Measurements from ENCODE around the gene EHMT2. TPM values are rescaled to one million over a fixed set of nuclear protein-coding genes. Genes with fewer than 3 reads are reported as not detected.
"Not testable (repeated sequence)": the region's sequence is repeated elsewhere in the genome, so short reads cannot be mapped to it uniquely, and the experiment has no call there.

EHMT2 gene
- total RNA-seq, 1 donor from 2014 or later: 53.4 TPM

DNA sequence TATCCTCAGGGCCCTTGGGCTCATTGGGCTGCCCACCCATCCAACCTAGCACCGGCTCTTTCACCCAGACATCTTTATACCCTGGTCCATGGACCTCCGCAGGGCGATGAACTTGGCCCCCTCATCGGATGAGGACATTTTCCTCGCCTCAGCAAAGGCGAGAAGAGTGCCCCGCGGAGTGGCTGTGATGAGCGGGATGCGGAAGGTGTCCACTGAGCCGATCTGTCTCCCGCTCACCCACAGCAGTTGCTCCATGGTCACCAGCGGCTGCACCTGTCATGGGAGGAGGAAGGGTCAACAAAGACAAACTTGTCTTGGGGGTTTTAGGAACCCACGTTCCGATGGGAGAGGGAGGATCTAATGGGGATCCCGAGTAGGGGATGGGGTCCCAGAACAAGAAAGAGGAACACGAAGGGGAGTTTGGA is 35.6 kb downstream of the EHMT2 start:
- Mint-ChIP-seq H3K4me3 (ENCODE audit: unreplicated experiment) (peak overlapping the region; percentile 95), H3K36me3 (ENCODE audit: low read depth, unreplicated experiment) (peaks cover 6% of the 10 kb centered on the region), H3K9me3 (ENCODE audit: unreplicated experiment) (no peaks in the 10 kb centered on the region), H3K27ac (ENCODE audit: unreplicated experiment) (peak overlapping the region; percentile 64), H3K27me3 (ENCODE audit: unreplicated experiment) (peaks cover 14% of the 10 kb centered on the region), H3K4me1 (ENCODE audit: unreplicated experiment) (peaks cover 3% of the 10 kb centered on the region)
- DNase-seq (ENCODE audit: low spot score): no peak
- TF ChIP-seq, protein P1, sequence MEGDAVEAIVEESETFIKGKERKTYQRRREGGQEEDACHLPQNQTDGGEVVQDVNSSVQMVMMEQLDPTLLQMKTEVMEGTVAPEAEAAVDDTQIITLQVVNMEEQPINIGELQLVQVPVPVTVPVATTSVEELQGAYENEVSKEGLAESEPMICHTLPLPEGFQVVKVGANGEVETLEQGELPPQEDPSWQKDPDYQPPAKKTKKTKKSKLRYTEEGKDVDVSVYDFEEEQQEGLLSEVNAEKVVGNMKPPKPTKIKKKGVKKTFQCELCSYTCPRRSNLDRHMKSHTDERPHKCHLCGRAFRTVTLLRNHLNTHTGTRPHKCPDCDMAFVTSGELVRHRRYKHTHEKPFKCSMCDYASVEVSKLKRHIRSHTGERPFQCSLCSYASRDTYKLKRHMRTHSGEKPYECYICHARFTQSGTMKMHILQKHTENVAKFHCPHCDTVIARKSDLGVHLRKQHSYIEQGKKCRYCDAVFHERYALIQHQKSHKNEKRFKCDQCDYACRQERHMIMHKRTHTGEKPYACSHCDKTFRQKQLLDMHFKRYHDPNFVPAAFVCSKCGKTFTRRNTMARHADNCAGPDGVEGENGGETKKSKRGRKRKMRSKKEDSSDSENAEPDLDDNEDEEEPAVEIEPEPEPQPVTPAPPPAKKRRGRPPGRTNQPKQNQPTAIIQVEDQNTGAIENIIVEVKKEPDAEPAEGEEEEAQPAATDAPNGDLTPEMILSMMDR (IDR thresholded peaks at IDR 0.05; ENCODE audit: unreplicated experiment): no peak

DNA sequence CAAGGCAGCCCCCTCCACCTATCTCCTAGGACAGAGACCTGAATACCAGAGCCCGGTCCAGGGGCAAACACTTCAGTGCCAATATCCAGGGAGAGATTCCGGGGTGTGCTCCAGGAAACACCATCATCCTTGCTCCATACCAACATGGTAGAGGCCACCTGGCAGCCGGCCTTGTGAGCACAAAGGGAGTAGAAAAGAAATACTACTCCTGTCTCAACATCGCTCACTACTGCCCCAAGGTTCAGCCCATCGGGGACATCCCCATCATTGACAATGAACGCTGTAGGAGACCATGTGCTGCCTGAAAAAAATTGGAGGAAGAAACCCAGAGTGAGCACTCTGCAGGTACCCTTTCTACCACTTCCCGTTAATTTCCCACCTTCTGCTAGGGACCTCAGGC is 36.3 kb downstream of the EHMT2 start:
- no peak for DNase-seq (ENCODE audit: low spot score)
- Mint-ChIP-seq H3K36me3 (ENCODE audit: low read depth, unreplicated experiment) (peaks cover 6% of the 10 kb centered on the region), H3K27ac (ENCODE audit: unreplicated experiment) (peak overlapping the region; percentile 24), H3K27me3 (ENCODE audit: unreplicated experiment) (peaks cover 14% of the 10 kb centered on the region), H3K4me3 (ENCODE audit: unreplicated experiment) (peak overlapping the region; percentile 95), H3K9me3 (ENCODE audit: unreplicated experiment) (no peaks in the 10 kb centered on the region), H3K4me1 (ENCODE audit: unreplicated experiment) (peaks cover 3% of the 10 kb centered on the region)
- TF ChIP-seq, protein P1 (IDR thresholded peaks at IDR 0.05; ENCODE audit: unreplicated experiment): no peak

DNA sequence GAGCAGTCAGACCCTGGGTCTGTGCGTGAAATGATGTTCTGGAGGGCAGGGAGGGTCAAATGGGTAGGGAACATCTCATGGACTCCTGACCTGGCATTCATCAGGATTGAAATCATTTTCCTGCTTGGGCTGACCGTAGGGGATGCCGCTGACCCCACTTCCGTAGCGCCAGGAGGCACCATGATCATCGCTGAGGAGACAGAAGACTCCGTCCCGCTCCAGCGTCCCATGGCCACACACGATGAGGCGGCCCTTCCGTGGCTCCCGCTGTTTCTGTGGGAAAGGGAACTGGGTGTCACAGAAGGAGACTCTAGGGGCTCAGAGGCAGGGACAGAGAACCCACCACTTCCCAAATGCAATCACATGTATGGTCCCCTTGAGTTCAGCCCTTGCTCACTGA is 37.1 kb downstream of the EHMT2 start:
- Mint-ChIP-seq H3K4me1 (ENCODE audit: unreplicated experiment) (peaks cover 3% of the 10 kb centered on the region), H3K4me3 (ENCODE audit: unreplicated experiment) (no peak overlapping the region), H3K9me3 (ENCODE audit: unreplicated experiment) (no peaks in the 10 kb centered on the region), H3K36me3 (ENCODE audit: low read depth, unreplicated experiment) (peaks cover 6% of the 10 kb centered on the region), H3K27me3 (ENCODE audit: unreplicated experiment) (peaks cover 11% of the 10 kb centered on the region), H3K27ac (ENCODE audit: unreplicated experiment) (no peak overlapping the region)
- TF ChIP-seq, protein P1 (IDR thresholded peaks at IDR 0.05; ENCODE audit: unreplicated experiment): no peak
- no peak for DNase-seq (ENCODE audit: low spot score)

DNA sequence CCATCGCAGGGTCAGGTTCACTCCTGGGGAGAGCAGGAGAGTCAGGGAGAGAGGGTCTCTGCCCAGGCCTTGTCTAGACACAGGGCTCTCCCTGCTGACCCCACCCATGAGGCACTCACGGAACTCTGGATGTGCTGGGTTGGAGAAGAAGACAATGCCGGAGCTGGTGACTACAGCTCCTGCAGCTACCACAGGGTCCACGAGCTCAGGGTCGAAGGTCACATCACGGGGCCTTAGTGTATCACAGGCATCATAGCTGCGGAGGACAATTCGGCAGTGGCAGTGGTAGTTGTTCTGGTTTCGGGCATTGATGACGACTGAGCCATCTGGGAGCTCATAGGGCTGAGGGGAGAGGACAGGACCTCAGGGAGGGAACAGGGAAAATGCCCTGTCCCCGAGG is 37.6 kb downstream of the EHMT2 start:
- Mint-ChIP-seq H3K27me3 (ENCODE audit: unreplicated experiment) (peaks cover 11% of the 10 kb centered on the region), H3K36me3 (ENCODE audit: low read depth, unreplicated experiment) (peaks cover 6% of the 10 kb centered on the region), H3K4me1 (ENCODE audit: unreplicated experiment) (peaks cover 3% of the 10 kb centered on the region), H3K9me3 (ENCODE audit: unreplicated experiment) (no peaks in the 10 kb centered on the region), H3K27ac (ENCODE audit: unreplicated experiment) (no peak overlapping the region), H3K4me3 (ENCODE audit: unreplicated experiment) (no peak overlapping the region)
- TF ChIP-seq, protein P1 (IDR thresholded peaks at IDR 0.05; ENCODE audit: unreplicated experiment): no peak
- no peak for DNase-seq (ENCODE audit: low spot score)

DNA sequence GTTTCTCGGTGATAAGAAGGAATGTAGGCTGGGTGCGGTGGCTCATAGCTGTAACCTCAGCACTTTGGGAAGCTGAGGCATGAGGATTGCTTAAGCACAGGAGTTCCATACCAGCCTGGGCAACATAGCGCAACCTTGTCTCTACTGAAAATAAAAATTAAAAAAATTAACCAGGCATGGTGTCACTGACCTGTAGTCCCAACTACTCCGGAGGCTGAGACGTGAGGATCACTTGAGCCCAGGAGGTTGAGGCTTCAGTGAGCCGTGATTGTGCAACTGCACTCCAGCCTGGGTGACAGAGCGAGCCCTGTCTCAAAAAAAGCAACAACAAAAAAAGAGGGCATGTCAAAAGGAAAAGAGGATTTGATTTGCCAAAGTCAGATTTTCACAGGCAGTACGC is 38.8 kb downstream of the EHMT2 start:
- Mint-ChIP-seq H3K27ac (ENCODE audit: unreplicated experiment) (no peak overlapping the region), H3K9me3 (ENCODE audit: unreplicated experiment) (no peaks in the 10 kb centered on the region), H3K36me3 (ENCODE audit: low read depth, unreplicated experiment) (peaks cover 6% of the 10 kb centered on the region), H3K4me3 (ENCODE audit: unreplicated experiment) (no peak overlapping the region), H3K27me3 (ENCODE audit: unreplicated experiment) (peaks cover 9% of the 10 kb centered on the region), H3K4me1 (ENCODE audit: unreplicated experiment) (peaks cover 2% of the 10 kb centered on the region)
- TF ChIP-seq, protein P1 (IDR thresholded peaks at IDR 0.05; ENCODE audit: unreplicated experiment): no peak
- DNase-seq (ENCODE audit: low spot score): no peak

DNA sequence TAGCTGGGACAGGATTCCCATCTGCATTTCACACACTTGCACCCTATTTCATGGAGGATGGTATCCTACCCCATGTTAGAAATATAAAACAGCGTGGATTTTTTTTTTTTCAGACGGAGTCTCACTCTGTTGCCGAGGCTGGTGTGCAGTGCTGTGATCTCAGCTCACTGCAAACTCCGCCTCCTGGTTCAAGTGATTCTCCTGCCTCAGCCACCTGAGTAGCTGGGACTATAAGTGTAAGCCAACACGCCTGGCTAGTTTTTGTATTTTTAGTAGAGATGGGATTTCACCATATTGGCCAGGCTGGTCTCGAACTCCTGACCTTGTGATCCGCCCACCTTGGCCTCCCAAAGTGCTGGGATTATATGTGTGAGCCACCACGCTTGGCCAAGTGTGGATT is 39.7 kb downstream of the EHMT2 start:
- DNase-seq (ENCODE audit: low spot score): not testable (repeated sequence)

DNA sequence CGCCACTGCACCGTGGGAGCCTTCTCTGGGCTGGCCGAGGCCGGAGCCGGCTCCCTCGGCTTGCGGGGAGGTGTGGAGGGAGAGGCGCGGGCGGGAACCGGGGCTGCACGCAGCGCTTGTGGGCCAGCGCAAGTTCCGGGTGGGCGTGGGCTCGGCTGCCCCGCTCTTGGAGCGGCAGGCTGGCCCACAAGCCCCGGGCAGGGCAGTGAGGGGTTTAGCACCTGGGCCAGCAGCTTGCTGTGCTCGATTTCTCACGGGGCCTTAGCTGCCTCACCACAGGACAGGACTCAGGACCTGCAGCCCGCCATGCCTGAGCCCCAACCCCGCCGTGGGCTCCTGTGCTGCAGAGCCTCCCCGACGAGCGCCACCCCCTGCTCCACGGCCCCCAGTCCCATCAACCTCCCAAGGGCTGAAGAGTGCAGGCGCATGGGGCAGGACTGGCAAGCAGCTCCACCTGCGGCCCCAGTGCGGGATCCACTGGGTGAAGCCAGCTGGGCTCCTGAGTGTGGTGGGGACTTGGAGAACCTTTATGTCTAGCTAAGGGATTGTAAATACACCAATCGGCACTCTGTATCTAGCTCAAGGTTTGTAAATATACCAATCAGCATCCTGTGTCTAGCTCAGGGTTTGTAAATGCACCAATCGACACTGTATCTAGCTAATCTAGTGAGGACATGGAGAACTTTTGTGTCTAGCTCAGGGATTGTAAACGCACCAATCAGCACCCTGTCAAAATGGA is 45.3 kb downstream of the EHMT2 start:
- H3K27ac Mint-ChIP-seq (ENCODE audit: unreplicated experiment); H3K9me3 Mint-ChIP-seq (ENCODE audit: unreplicated experiment); H3K36me3 Mint-ChIP-seq (ENCODE audit: low read depth, unreplicated experiment); DNase-seq (ENCODE audit: low spot score); H3K4me1 Mint-ChIP-seq (ENCODE audit: unreplicated experiment); H3K4me3 Mint-ChIP-seq (ENCODE audit: unreplicated experiment); H3K27me3 Mint-ChIP-seq (ENCODE audit: unreplicated experiment): not testable (repeated sequence)

More for the DNA sequence above, 39.7 kb downstream of the EHMT2 start:
- not testable (repeated sequence) for H3K36me3 Mint-ChIP-seq (ENCODE audit: low read depth, unreplicated experiment); H3K27ac Mint-ChIP-seq (ENCODE audit: unreplicated experiment); H3K4me3 Mint-ChIP-seq (ENCODE audit: unreplicated experiment); H3K9me3 Mint-ChIP-seq (ENCODE audit: unreplicated experiment); H3K27me3 Mint-ChIP-seq (ENCODE audit: unreplicated experiment); H3K4me1 Mint-ChIP-seq (ENCODE audit: unreplicated experiment)
